Astrocyte of the spinal cord (primary cell): ENCODE data around the gene LUZP2.
"Not testable (repeated sequence)": the region's sequence is repeated elsewhere in the genome, so short reads cannot be mapped to it uniquely, and the experiment has no call there.

Experiments
- DNase-seq: peaks from one replicate; pipeline ENCODE4 v3.0.0; 2011; ENCODE audit warnings: low read depth, low spot score
- H3K4me3 ChIP-seq: 2 replicates; pipeline ENCODE4 v1.5.1; 2011; ENCODE audit warnings: low read depth, mild to moderate bottlenecking, low read length, moderate library complexity
- CTCF ChIP-seq: IDR thresholded peaks from 2 replicates; pipeline ENCODE4 v1.5.1; 2012; ENCODE audit warnings: low read depth, mild to moderate bottlenecking, low read length, inconsistent platforms
- in situ Hi-C: cut with HindIII; loops from 2 replicates; pipeline ENCODE4 v1.10.0; 2017; ENCODE audit warnings: low sequenced_read_pairs

LUZP2 gene

GRCh38 chr11:24872186-24872585, 375.3 kb downstream of the LUZP2 start:
- in situ Hi-C loops, result no loop called here
- DNase-seq, result no peak
- no peak for TF ChIP-seq CTCF
- H3K4me3 ChIP-seq, result no peak overlapping the region

- TF ChIP-seq CTCF, result no peak
- no peak for DNase-seq
- H3K4me3 ChIP-seq, result no peak overlapping the region
- in situ Hi-C loops, result no loop called here
These were observed 375.9 kb downstream of the LUZP2 start for GRCh38 chr11:24872651-24873311.

- in situ Hi-C loops, result no loop called here
- TF ChIP-seq CTCF, result no peak
- no peak overlapping the region for H3K4me3 ChIP-seq
- DNase-seq, result no peak
These were observed 384.1 kb downstream of the LUZP2 start for GRCh38 chr11:24880962-24881361.

- DNase-seq, result no peak
- TF ChIP-seq CTCF, result no peak
- in situ Hi-C loops, result no loop called here
- H3K4me3 ChIP-seq, result no peak overlapping the region
These were observed 388.8 kb downstream of the LUZP2 start for GRCh38 chr11:24885580-24886173.

- H3K4me3 ChIP-seq, result no peak overlapping the region
- no peak for DNase-seq
- in situ Hi-C loops, result no loop called here
- no peak for TF ChIP-seq CTCF
These were observed 390.2 kb downstream of the LUZP2 start for GRCh38 chr11:24886880-24887619.

GRCh38 chr11:24890426-24890825, 393.6 kb downstream of the LUZP2 start:
- no peak for DNase-seq
- in situ Hi-C loops, result no loop called here
- no peak overlapping the region for H3K4me3 ChIP-seq
- TF ChIP-seq CTCF, result no peak

- DNase-seq, in situ Hi-C loops, H3K4me3 ChIP-seq: not testable (repeated sequence)
These were observed 395.1 kb downstream of the LUZP2 start for GRCh38 chr11:24891845-24892492.
